Progenitor cell of endocrine pancreas (in vitro differentiated cells): ENCODE results near the gene NSUN2. TPM values are rescaled to one million over a fixed set of nuclear protein-coding genes. Genes with fewer than 3 reads are reported as not detected.
"Not testable (repeated sequence)": the region's sequence is repeated elsewhere in the genome, so short reads cannot be mapped to it uniquely, and the experiment has no call there.

Source experiments
- DNase-seq: peaks from one replicate; pipeline ENCODE4 v3.0.0; 2021; ENCODE audit warnings: low spot score; ENCODE audit not compliant: unreplicated experiment
- H3K27ac Mint-ChIP-seq: 2 replicates; pipeline ENCODE4 v1.8.0; 2021; ENCODE audit warnings: mild to moderate bottlenecking, moderate library complexity, mixed read lengths
- H3K27me3 Mint-ChIP-seq: 2 replicates; pipeline ENCODE4 v1.8.0; 2021; ENCODE audit warnings: mixed read lengths
- H3K36me3 Mint-ChIP-seq: 2 replicates; pipeline ENCODE4 v1.8.0; 2022; ENCODE audit warnings: mixed read lengths; ENCODE audit not compliant: insufficient read depth
- H3K4me1 Mint-ChIP-seq: 2 replicates; pipeline ENCODE4 v1.8.0; 2021; ENCODE audit warnings: low read depth, mixed read lengths
- H3K4me3 Mint-ChIP-seq: 2 replicates; pipeline ENCODE4 v1.8.0; 2021; ENCODE audit warnings: low read depth, mild to moderate bottlenecking, moderate library complexity, mixed read lengths
- H3K9me3 Mint-ChIP-seq: 2 replicates; pipeline ENCODE4 v1.8.0; 2021; ENCODE audit warnings: low read depth, mixed read lengths
- total RNA-seq: library from RNA; stranded (reverse); gene quantifications from 2 replicates; pipeline ENCODE4 v1.2.1, GENCODE V29; 2021
- TF ChIP-seq, protein P1 (sequence below): fragments of 200-600 bp; sonication (generic); IDR thresholded peaks from one replicate; pipeline ENCODE4 v1.5.0; 2021; ENCODE audit warnings: antibody characterized with exemption, mild to moderate bottlenecking; ENCODE audit not compliant: unreplicated experiment

NSUN2 gene
- total RNA-seq, 1 donor from 2014 or later, result 61.3 TPM

- H3K36me3 Mint-ChIP-seq, result peaks cover 27% of the 10 kb centered on the region
- no peak overlapping the region for H3K4me3 Mint-ChIP-seq
- H3K9me3 Mint-ChIP-seq, result no peaks in the 10 kb centered on the region
- H3K27ac Mint-ChIP-seq, result no peak overlapping the region
- H3K27me3 Mint-ChIP-seq, result no peaks in the 10 kb centered on the region
- no peaks in the 10 kb centered on the region for H3K4me1 Mint-ChIP-seq
- DNase-seq, result no peak
- TF ChIP-seq, protein P1, sequence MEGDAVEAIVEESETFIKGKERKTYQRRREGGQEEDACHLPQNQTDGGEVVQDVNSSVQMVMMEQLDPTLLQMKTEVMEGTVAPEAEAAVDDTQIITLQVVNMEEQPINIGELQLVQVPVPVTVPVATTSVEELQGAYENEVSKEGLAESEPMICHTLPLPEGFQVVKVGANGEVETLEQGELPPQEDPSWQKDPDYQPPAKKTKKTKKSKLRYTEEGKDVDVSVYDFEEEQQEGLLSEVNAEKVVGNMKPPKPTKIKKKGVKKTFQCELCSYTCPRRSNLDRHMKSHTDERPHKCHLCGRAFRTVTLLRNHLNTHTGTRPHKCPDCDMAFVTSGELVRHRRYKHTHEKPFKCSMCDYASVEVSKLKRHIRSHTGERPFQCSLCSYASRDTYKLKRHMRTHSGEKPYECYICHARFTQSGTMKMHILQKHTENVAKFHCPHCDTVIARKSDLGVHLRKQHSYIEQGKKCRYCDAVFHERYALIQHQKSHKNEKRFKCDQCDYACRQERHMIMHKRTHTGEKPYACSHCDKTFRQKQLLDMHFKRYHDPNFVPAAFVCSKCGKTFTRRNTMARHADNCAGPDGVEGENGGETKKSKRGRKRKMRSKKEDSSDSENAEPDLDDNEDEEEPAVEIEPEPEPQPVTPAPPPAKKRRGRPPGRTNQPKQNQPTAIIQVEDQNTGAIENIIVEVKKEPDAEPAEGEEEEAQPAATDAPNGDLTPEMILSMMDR, result no peak
Measured at GRCh38 chr5:6656680-6657079, 23.8 kb upstream of the NSUN2 start.

DNA sequence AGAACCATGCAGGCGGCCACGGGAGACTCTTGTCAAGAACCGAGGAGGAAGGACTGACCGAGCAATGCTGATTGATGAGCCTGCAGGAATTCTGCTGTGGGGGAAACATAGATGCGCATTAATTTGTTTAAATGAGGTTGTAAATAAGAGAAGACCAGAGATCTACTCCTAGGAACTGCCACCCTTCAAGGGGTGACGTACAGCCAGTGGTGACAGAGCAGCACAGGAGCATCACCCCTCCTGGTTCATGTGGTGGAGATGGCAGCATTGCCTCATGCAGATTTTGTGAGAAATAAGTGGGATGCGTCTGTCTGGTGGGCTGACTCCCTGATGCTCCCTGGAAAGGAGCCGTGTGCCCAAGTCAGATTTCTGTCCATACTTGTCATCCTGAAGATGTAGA lies 22.6 kb upstream of the NSUN2 start:
- DNase-seq, result no peak
- no peaks in the 10 kb centered on the region for H3K9me3 Mint-ChIP-seq
- no peak overlapping the region for H3K4me3 Mint-ChIP-seq
- H3K36me3 Mint-ChIP-seq, result peaks cover 27% of the 10 kb centered on the region
- H3K27me3 Mint-ChIP-seq, result no peaks in the 10 kb centered on the region
- no peaks in the 10 kb centered on the region for H3K4me1 Mint-ChIP-seq
- H3K27ac Mint-ChIP-seq, result no peak overlapping the region
- TF ChIP-seq, protein P1, result no peak

DNA sequence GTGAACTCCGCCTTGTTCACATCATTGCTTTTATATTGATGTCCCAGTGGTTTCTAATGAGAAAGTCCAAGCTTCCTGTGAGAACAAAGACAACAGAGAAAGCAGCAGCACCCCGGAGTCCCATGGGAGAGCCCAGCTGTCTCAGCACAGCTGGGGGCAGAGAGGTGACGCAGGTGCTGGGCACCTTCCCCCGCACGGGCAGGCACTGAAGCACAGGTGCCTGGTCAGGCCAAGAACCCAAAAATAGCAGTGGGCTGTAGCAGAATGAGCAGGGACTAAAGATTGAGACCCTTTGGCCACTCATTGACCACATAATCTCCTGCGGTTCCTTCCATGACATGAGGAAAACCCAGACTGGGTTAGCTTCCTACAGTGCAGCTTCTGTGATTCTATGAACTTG lies 19.2 kb upstream of the NSUN2 start:
- no peak overlapping the region for H3K27ac Mint-ChIP-seq
- DNase-seq, result no peak
- H3K27me3 Mint-ChIP-seq, result no peaks in the 10 kb centered on the region
- H3K4me1 Mint-ChIP-seq, result peaks cover under 1% of the 10 kb centered on the region
- TF ChIP-seq, protein P1, result no peak
- H3K36me3 Mint-ChIP-seq, result peaks cover 25% of the 10 kb centered on the region
- no peak overlapping the region for H3K4me3 Mint-ChIP-seq
- H3K9me3 Mint-ChIP-seq, result peaks cover 10% of the 10 kb centered on the region

DNA sequence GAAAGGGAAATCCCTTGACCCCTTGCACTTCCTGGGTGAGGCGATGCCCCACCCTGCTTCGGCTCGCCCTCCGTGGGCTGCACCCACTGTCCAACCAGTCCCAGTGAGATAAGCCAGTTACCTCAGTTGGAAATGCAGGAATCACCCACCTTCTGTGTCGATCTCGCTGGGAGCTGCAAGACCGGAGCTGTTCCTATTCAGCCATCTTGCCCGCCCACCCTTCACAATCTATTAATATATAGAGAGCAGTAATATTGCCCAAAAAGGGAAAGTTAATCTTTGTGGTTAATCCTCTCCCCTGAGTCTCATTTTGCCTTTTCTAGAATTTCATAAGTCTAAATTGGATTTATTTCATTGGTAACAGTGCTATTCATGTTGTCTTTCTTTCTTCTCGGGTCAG lies 16.8 kb upstream of the NSUN2 start:
- peaks cover 7% of the 10 kb centered on the region for H3K4me1 Mint-ChIP-seq
- H3K27me3 Mint-ChIP-seq, result no peaks in the 10 kb centered on the region
- no peak for DNase-seq
- H3K36me3 Mint-ChIP-seq, result peaks cover 14% of the 10 kb centered on the region
- H3K27ac Mint-ChIP-seq, result no peak overlapping the region
- no peak overlapping the region for H3K4me3 Mint-ChIP-seq
- TF ChIP-seq, protein P1, result no peak
- peaks cover 12% of the 10 kb centered on the region for H3K9me3 Mint-ChIP-seq

GRCh38 chr5:6649186-6649585 lies 16.3 kb upstream of the NSUN2 start:
- H3K36me3 Mint-ChIP-seq, result peaks cover 14% of the 10 kb centered on the region
- H3K27me3 Mint-ChIP-seq, result no peaks in the 10 kb centered on the region
- DNase-seq, result no peak
- TF ChIP-seq, protein P1, result no peak
- peaks cover 12% of the 10 kb centered on the region for H3K9me3 Mint-ChIP-seq
- no peak overlapping the region for H3K4me3 Mint-ChIP-seq
- peaks cover 7% of the 10 kb centered on the region for H3K4me1 Mint-ChIP-seq
- H3K27ac Mint-ChIP-seq, result no peak overlapping the region

- not testable (repeated sequence) for H3K27ac Mint-ChIP-seq, DNase-seq, H3K27me3 Mint-ChIP-seq, H3K36me3 Mint-ChIP-seq, H3K4me1 Mint-ChIP-seq, H3K4me3 Mint-ChIP-seq
- H3K9me3 Mint-ChIP-seq, result peaks cover 12% of the 10 kb centered on the region
Measured at GRCh38 chr5:6645571-6646362, 12.9 kb upstream of the NSUN2 start.
